Raji (cell line): ENCODE data around the gene DDRGK1.

Experiments used
- POLR2A ChIP-seq: IDR thresholded peaks from 2 replicates; pipeline ENCODE4 v1.6.1; 2011; ENCODE audit warnings: low read depth, low read length, control low read depth; ENCODE audit not compliant: insufficient read depth

Gene DDRGK1

DNA sequence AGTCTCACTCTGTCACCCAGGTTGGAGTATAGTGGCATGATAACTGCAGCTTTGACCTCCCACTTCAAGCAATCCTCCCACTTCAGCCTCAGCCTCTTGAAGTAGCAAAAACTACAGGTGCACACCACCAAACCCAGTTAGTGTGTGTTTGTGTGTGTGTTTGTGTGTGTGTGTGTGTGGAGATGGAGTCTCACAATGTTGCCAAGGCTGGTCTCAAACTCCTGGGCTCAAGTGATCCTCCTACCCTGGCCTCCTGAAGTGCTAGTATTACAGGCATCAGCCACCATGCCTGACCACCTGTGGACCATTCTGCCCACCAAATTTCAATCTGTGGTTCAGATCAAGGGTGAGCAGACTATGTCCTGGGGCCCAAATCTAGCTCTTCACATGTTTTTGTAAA is 53.6 kb downstream of the DDRGK1 start:
- no peak for TF ChIP-seq POLR2A

- TF ChIP-seq POLR2A, result no peak
Measured at GRCh38 chr20:3146732-3147341, 57.6 kb downstream of the DDRGK1 start.

GRCh38 chr20:3141757-3142156 is 62.7 kb downstream of the DDRGK1 start:
- TF ChIP-seq POLR2A, result no peak
